HG02852 (cell line): Measurements from ENCODE around the gene MED25.

Source experiments
- ATAC-seq: cut with Tn5 transposase; IDR thresholded peaks from one replicate; pipeline ENCODE4 v1.9.1; 2021; ENCODE audit warnings: mild to moderate bottlenecking, moderate library complexity; ENCODE audit not compliant: unreplicated experiment

The MED25 gene

GRCh38 chr19:49798574-49798973, 19.5 kb upstream of the MED25 start:
- no peak for ATAC-seq

GRCh38 chr19:49799271-49799797, 18.8 kb upstream of the MED25 start:
- ATAC-seq, result no peak

- ATAC-seq, result no peak
These were observed 18.2 kb upstream of the MED25 start for GRCh38 chr19:49799798-49800376.

GRCh38 chr19:49800771-49801170, 17.3 kb upstream of the MED25 start:
- no peak for ATAC-seq

- no peak for ATAC-seq
These were observed 16.6 kb upstream of the MED25 start for GRCh38 chr19:49801401-49801888.

GRCh38 chr19:49801966-49802661, 16.0 kb upstream of the MED25 start:
- no peak for ATAC-seq

GRCh38 chr19:49802836-49803528, 15.1 kb upstream of the MED25 start:
- ATAC-seq, result no peak

GRCh38 chr19:49803529-49803856, 14.6 kb upstream of the MED25 start:
- ATAC-seq, result no peak

GRCh38 chr19:49805822-49806619, 12.1 kb upstream of the MED25 start:
- no peak for ATAC-seq

GRCh38 chr19:49806620-49806959, 11.5 kb upstream of the MED25 start:
- no peak for ATAC-seq

- no peak for ATAC-seq
These were observed 10.8 kb upstream of the MED25 start for GRCh38 chr19:49807058-49807903.

- ATAC-seq, result no peak
These were observed 10.0 kb upstream of the MED25 start for GRCh38 chr19:49807904-49808675.

- no peak for ATAC-seq
These were observed 9.4 kb upstream of the MED25 start for GRCh38 chr19:49808711-49809159.

GRCh38 chr19:49809160-49809940, 8.7 kb upstream of the MED25 start:
- ATAC-seq, result no peak

GRCh38 chr19:49809941-49810389, 8.1 kb upstream of the MED25 start:
- no peak for ATAC-seq

GRCh38 chr19:49811328-49811727, 6.8 kb upstream of the MED25 start:
- no peak for ATAC-seq

GRCh38 chr19:49812452-49812996, 5.6 kb upstream of the MED25 start:
- no peak for ATAC-seq
